Measurements from ENCODE around the gene FTSJ3. TPM values are rescaled to one million over a fixed set of nuclear protein-coding genes. Genes with fewer than 3 reads are reported as not detected.
A peak's percentile ranks its signal among the peaks of the same experiment; 100 is the strongest.

The FTSJ3 gene
- total and polyA plus RNA-seq, 7 experiments from 2014 or later: 22.1 to 66.2 (median 52.8) TPM

DNA sequence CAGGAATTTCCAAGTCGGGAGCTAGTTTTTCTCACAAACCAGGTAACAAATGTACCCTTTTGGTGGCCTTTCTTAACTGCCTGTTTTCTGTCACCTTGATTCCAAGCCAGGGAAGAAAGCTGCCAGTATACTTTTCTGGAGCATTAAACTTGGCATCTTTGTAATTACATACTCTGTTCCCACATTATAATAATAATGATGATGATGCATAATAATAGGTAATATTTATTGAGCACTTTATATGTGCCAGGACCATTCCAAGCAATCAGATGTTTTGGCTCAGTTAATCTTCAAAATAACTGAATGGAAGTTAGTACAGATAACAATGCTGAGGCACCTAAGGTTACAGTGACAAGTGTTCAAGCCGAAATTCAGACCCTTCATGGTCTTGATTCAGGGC, 11.3 kb downstream of the FTSJ3 start:
- H3K4me1 ChIP-seq (ENCODE audit: control insufficient read depth in 2 of 2, insufficient read depth in 2 of 2, low read length in 2 of 2): no peaks in the 10 kb centered on the region
- Mint-ChIP-seq H3K9me3 (peaks cover 0 to 2% (median 0%) of the 10 kb centered on the region in 11 donors), H3K27me3 (no peaks in the 10 kb centered on the region), H3K4me3 (no peak overlapping the region), H3K4me1 (peaks cover 5 to 16% (median 9%) of the 10 kb centered on the region in 7 donors), H3K27ac (peak overlapping the region in 3 of 9 donors; percentile 21 to 47 (median 44)), H3K36me3 (peaks cover 5 to 82% (median 28%) of the 10 kb centered on the region in 5 donors)
- H3K36me3 ChIP-seq (ENCODE audit: control insufficient read depth in 2 of 3, insufficient read depth in 3 of 3, low read length in 3 of 3): peaks cover 51 to 98% (median 66%) of the 10 kb centered on the region in 3 experiments
- no peaks in the 10 kb centered on the region for H3K27me3 ChIP-seq (ENCODE audit: control insufficient read depth in 2 of 2, insufficient read depth in 2 of 2, low read length in 2 of 2)
- DNase-seq (no peak), ATAC-seq (no peak)
- ChIA-PET POLR2A (interaction anchor here (0.8 to 1.8 kb wide), 4 partner anchors 27 to 121 kb away, joined by 4 to 5 read pairs (median 4); partner anchors contain the start of gene SMARCD2), CTCF (interaction anchor here (1.2 to 1.7 kb wide), 2 partner anchors 12 to 19 kb away, joined by 4 to 5 read pairs; partner anchors contain the start of genes FTSJ3 and PSMC5)
- H3K4me3 ChIP-seq (ENCODE audit: low read length): no peak overlapping the region
- intact Hi-C loops (cut with micrococcal nuclease): no loop called here
- H3K27ac ChIP-seq (ENCODE audit: low read depth, low read length): peak overlapping the region; percentile 8
- H3K9me3 ChIP-seq (ENCODE audit: control insufficient read depth in 2 of 3, low read length in 3 of 3): no peaks in the 10 kb centered on the region

DNA sequence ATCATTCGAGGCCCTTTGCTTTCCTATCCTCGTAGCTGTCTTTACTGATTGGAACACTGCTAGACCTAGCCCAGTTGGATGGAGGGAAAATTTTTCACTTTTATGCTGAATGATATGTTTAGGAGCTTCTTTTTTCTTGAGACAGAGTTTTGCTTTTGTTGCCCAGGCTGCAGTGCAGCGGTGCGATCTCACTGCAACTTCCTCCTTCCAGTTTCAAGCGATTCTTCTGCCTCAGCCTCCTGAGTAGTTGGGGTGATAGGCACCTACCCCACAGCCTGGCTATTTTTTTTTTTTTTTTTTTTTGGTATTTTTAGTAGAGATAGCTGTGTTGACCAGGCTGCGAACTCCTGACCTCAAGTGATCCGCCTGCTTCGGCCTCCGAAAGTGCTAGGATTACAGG, 17.5 kb downstream of the FTSJ3 start:
- ChIA-PET CTCF (interaction anchor here (1.4 to 1.6 kb wide), 2 partner anchors 10 to 24 kb away, joined by 3 to 4 read pairs; no protein-coding TSS in a partner anchor), POLR2A (interaction anchor here (0.6 to 1.0 kb wide), 3 partner anchors 30 to 61 kb away, joined by 3 to 4 read pairs (median 3); no protein-coding TSS in a partner anchor)
- peaks cover 41 to 94% (median 48%) of the 10 kb centered on the region in 3 experiments for H3K36me3 ChIP-seq (ENCODE audit: control insufficient read depth in 2 of 3, insufficient read depth in 3 of 3, low read length in 3 of 3)
- H3K27ac ChIP-seq (ENCODE audit: low read depth, low read length): no peak overlapping the region
- no peaks in the 10 kb centered on the region for H3K27me3 ChIP-seq (ENCODE audit: control insufficient read depth in 2 of 2, insufficient read depth in 2 of 2, low read length in 2 of 2)
- peaks cover 15 to 73% (median 36%) of the 10 kb centered on the region in 5 donors for H3K36me3 Mint-ChIP-seq
- H3K4me1 ChIP-seq (ENCODE audit: control insufficient read depth in 2 of 2, insufficient read depth in 2 of 2, low read length in 2 of 2): no peaks in the 10 kb centered on the region
- H3K9me3 Mint-ChIP-seq: no peaks in the 10 kb centered on the region
- ATAC-seq (no peak), DNase-seq (no peak)
- no peaks in the 10 kb centered on the region for H3K9me3 ChIP-seq (ENCODE audit: control insufficient read depth in 2 of 3, low read length in 3 of 3)
- H3K27ac Mint-ChIP-seq: peak overlapping the region in 4 of 9 donors; percentile 32 to 72 (median 68)
- H3K4me3 Mint-ChIP-seq: no peak overlapping the region
- intact Hi-C loops (cut with micrococcal nuclease): no loop called here
- no peak overlapping the region for H3K4me3 ChIP-seq (ENCODE audit: low read length)
- no peaks in the 10 kb centered on the region for H3K27me3 Mint-ChIP-seq
- peaks cover 0 to 7% (median 0%) of the 10 kb centered on the region in 7 donors for H3K4me1 Mint-ChIP-seq

DNA sequence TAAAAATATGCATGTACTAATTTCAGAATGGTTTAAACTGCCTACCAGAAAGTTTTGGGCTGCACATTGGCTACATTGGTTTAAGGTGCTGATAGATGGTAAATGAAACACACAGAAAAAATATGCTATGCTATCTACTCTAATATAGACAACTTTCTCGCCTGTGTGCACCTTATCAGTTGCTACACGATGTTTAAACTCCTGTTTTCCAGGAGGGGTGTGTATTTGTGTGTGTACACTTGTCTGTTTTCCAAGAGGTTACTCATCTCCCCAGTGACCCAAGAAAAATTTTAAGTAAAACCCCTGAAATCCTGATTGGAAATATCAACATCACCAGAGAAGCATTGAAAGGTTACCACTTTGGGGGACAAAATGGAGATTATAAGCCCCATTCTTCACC, 21.9 kb downstream of the FTSJ3 start:
- Mint-ChIP-seq H3K4me3 (no peak overlapping the region), H3K4me1 (peaks cover 0 to 8% (median 0%) of the 10 kb centered on the region in 7 donors), H3K9me3 (peaks cover 0 to 1% (median 0%) of the 10 kb centered on the region in 11 donors), H3K27ac (peak overlapping the region in 6 of 9 donors; percentile 2 to 65 (median 42)), H3K36me3 (peaks cover 14 to 57% (median 25%) of the 10 kb centered on the region in 5 donors), H3K27me3 (no peaks in the 10 kb centered on the region)
- intact Hi-C loops (cut with micrococcal nuclease): no loop called here
- H3K9me3 ChIP-seq (ENCODE audit: control insufficient read depth in 2 of 3, low read length in 3 of 3): no peaks in the 10 kb centered on the region
- DNase-seq (no peak), ATAC-seq (no peak)
- peaks cover 17 to 91% (median 26%) of the 10 kb centered on the region in 3 experiments for H3K36me3 ChIP-seq (ENCODE audit: control insufficient read depth in 2 of 3, insufficient read depth in 3 of 3, low read length in 3 of 3)
- no peaks in the 10 kb centered on the region for H3K4me1 ChIP-seq (ENCODE audit: control insufficient read depth in 2 of 2, insufficient read depth in 2 of 2, low read length in 2 of 2)
- no peak overlapping the region for H3K27ac ChIP-seq (ENCODE audit: low read depth, low read length)
- H3K4me3 ChIP-seq (ENCODE audit: low read length): no peak overlapping the region
- POLR2A ChIA-PET: interaction anchor here (1.1 kb wide), 1 partner anchor 111 kb away, joined by 3 read pairs; no protein-coding TSS in a partner anchor
- CTCF ChIA-PET: no interaction called here
- H3K27me3 ChIP-seq (ENCODE audit: control insufficient read depth in 2 of 2, insufficient read depth in 2 of 2, low read length in 2 of 2): no peaks in the 10 kb centered on the region

DNA sequence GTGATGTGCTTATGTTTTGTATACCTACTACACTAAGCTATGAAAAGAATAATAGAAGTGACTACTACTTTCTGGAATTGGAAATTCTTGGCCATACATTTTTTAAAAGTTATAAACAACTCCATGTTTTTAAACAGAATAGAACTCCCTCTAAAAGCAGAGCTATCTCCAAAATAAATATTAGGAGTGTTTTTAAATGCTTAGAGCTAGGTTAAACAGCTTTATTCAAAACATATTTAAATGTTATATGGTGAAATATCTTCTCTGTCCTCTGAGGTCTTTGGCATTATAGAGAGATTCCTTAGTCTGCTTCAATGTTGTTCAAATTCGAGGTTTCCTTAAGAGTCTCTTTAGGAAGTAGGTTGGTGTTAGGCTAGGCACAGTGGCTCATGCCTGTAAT, 23.1 kb downstream of the FTSJ3 start:
- Mint-ChIP-seq H3K36me3 (peaks cover 9 to 60% (median 33%) of the 10 kb centered on the region in 5 donors), H3K9me3 (peaks cover 0 to 3% (median 0%) of the 10 kb centered on the region in 11 donors), H3K4me3 (no peak overlapping the region), H3K4me1 (peaks cover 0 to 8% (median 0%) of the 10 kb centered on the region in 7 donors), H3K27ac (peak overlapping the region in 7 of 9 donors; percentile 3 to 80 (median 50)), H3K27me3 (no peaks in the 10 kb centered on the region)
- H3K4me3 ChIP-seq (ENCODE audit: low read length): no peak overlapping the region
- H3K4me1 ChIP-seq (ENCODE audit: control insufficient read depth in 2 of 2, insufficient read depth in 2 of 2, low read length in 2 of 2): no peaks in the 10 kb centered on the region
- no peak for DNase-seq
- ChIA-PET CTCF (interaction anchor here (1.5 to 1.6 kb wide), 2 partner anchors 14 to 30 kb away, joined by 3 to 5 read pairs; no protein-coding TSS in a partner anchor), POLR2A (interaction anchor here (0.6 to 2.1 kb wide), 5 partner anchors 14 to 109 kb away, joined by 3 to 7 read pairs (median 3); partner anchors contain the start of gene DDX42)
- H3K27me3 ChIP-seq (ENCODE audit: control insufficient read depth in 2 of 2, insufficient read depth in 2 of 2, low read length in 2 of 2): no peaks in the 10 kb centered on the region
- no peak for ATAC-seq
- no peak overlapping the region for H3K27ac ChIP-seq (ENCODE audit: low read depth, low read length)
- H3K36me3 ChIP-seq (ENCODE audit: control insufficient read depth in 2 of 3, insufficient read depth in 3 of 3, low read length in 3 of 3): peaks cover 15 to 93% (median 28%) of the 10 kb centered on the region in 3 experiments
- intact Hi-C loops (cut with micrococcal nuclease): no loop called here
- no peaks in the 10 kb centered on the region for H3K9me3 ChIP-seq (ENCODE audit: control insufficient read depth in 2 of 3, low read length in 3 of 3)

DNA sequence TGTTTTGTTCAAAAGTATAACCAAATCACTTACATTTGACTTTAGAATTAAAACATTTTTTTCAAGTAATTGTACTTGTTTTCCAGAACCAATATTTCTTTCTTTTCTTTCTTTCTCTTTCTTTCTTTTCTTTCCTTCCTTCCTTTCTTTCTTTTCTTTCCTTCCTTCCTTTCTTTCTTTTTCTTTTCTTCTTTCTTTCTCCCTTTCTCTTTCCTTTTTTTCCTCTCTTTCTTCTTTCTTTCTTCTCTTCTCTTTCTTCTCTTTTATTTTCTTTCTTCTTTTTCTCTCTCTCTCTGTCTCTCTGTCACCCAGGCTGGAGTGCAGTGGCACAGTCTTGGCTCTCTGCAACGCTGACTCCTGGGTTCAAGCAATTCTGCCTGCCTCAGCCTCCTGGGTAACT, 26.7 kb downstream of the FTSJ3 start:
- Mint-ChIP-seq H3K36me3 (peaks cover 8 to 48% (median 29%) of the 10 kb centered on the region in 5 donors), H3K9me3 (peaks cover 0 to 3% (median 0%) of the 10 kb centered on the region in 11 donors), H3K27me3 (no peaks in the 10 kb centered on the region), H3K4me3 (no peak overlapping the region), H3K27ac (no peak overlapping the region), H3K4me1 (peaks cover 0 to 7% (median 4%) of the 10 kb centered on the region in 7 donors)
- intact Hi-C loops (cut with micrococcal nuclease): no loop called here
- DNase-seq: no peak
- Histone ChIP-seq H3K36me3 (ENCODE audit: control insufficient read depth in 2 of 3, insufficient read depth in 3 of 3, low read length in 3 of 3) (peaks cover 21 to 95% (median 27%) of the 10 kb centered on the region in 3 experiments), H3K9me3 (ENCODE audit: control insufficient read depth in 2 of 3, low read length in 3 of 3) (no peaks in the 10 kb centered on the region), H3K4me3 (ENCODE audit: low read length) (no peak overlapping the region), H3K27me3 (ENCODE audit: control insufficient read depth in 2 of 2, insufficient read depth in 2 of 2, low read length in 2 of 2) (no peaks in the 10 kb centered on the region), H3K27ac (ENCODE audit: low read depth, low read length) (no peak overlapping the region), H3K4me1 (ENCODE audit: control insufficient read depth in 2 of 2, insufficient read depth in 2 of 2, low read length in 2 of 2) (no peaks in the 10 kb centered on the region)
- ChIA-PET CTCF (interaction anchor here (1.2 kb wide), 1 partner anchor 9 kb away, joined by 4 read pairs; no protein-coding TSS in a partner anchor), POLR2A (interaction anchor here (0.5 to 0.6 kb wide), 2 partner anchors 65 to 301 kb away, joined by 3 read pairs; no protein-coding TSS in a partner anchor)
- no peak for ATAC-seq

DNA sequence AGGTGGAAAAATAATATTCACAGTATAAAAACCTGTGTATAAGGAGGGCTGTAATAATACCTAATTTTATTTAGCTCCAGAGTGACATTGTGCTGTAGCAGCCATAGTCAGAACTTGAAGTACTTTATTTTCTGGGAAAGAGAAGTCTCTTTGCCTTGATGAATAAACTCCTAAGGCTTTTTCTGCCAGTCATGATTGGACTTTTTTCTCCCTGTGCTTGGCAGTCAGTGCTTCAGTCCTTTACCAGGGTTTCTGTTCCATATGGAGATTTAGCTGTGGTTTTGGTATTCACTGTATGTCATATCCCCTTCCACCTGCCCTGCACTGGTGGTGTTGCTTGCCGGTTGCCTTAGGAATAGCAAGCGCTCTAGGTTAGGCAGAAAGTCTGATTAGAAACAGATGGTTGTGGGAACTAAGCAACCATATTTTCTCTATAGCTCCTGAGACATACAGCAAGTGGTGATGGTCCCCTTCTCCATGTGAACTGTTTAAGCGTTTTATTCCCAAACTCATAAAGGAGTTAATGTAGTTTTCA, 28.8 kb downstream of the FTSJ3 start:
- H3K4me3 ChIP-seq (ENCODE audit: low read length): no peak overlapping the region
- peaks cover 0 to 12% (median 5%) of the 10 kb centered on the region in 7 donors for H3K4me1 Mint-ChIP-seq
- no peaks in the 10 kb centered on the region for H3K27me3 ChIP-seq (ENCODE audit: control insufficient read depth in 2 of 2, insufficient read depth in 2 of 2, low read length in 2 of 2)
- ChIA-PET POLR2A (interaction anchor here (0.6 to 0.7 kb wide), 2 partner anchors 19 to 372 kb away, joined by 3 read pairs; no protein-coding TSS in a partner anchor), CTCF (no interaction called here)
- ATAC-seq: no peak
- intact Hi-C loops (cut with micrococcal nuclease): no loop called here
- H3K4me3 Mint-ChIP-seq: no peak overlapping the region
- DNase-seq: no peak
- peaks cover 4 to 54% (median 25%) of the 10 kb centered on the region in 5 donors for H3K36me3 Mint-ChIP-seq
- no peaks in the 10 kb centered on the region for H3K4me1 ChIP-seq (ENCODE audit: control insufficient read depth in 2 of 2, insufficient read depth in 2 of 2, low read length in 2 of 2)
- H3K36me3 ChIP-seq (ENCODE audit: control insufficient read depth in 2 of 3, insufficient read depth in 3 of 3, low read length in 3 of 3): peaks cover 28 to 96% (median 29%) of the 10 kb centered on the region in 3 experiments
- no peak overlapping the region for H3K27ac ChIP-seq (ENCODE audit: low read depth, low read length)
- H3K9me3 ChIP-seq (ENCODE audit: control insufficient read depth in 2 of 3, low read length in 3 of 3): no peaks in the 10 kb centered on the region
- peaks cover 0 to 3% (median 0%) of the 10 kb centered on the region in 11 donors for H3K9me3 Mint-ChIP-seq
- H3K27me3 Mint-ChIP-seq: no peaks in the 10 kb centered on the region
- no peak overlapping the region for H3K27ac Mint-ChIP-seq

All from naive thymus-derived CD4-positive, alpha-beta T cell (primary cell).